IMR-90 (cell line): ENCODE measurements around the gene DACT1. TPM values are rescaled to one million over a fixed set of nuclear protein-coding genes. Genes with fewer than 3 reads are reported as not detected.

ENCODE experiments used
- ATAC-seq: fragments of 200-7000 bp; cut with Tn5 transposase; 2 replicates; pipeline ENCODE4 v1.9.1; 2020; ENCODE audit warnings: low read depth, mild to moderate bottlenecking, moderate library complexity
- BruUV-seq: library from RNA; stranded (reverse); fragments of 400-500 nt; replicated peaks from 2 replicates; lab custom pipeline; 2021; lab: Mats Ljungman, UMichigan
- CTCF ChIA-PET: fragments of 300-600 bp; formaldehyde crosslinking; extraction: SDS; loops from one replicate; lab custom pipeline; 2021; ENCODE audit warnings: antibody characterized with exemption; lab: Yijun Ruan, JAX
- POLR2A ChIA-PET: fragments of 300-600 bp; sonication (Branson Sonifier 250); formaldehyde crosslinking; loops from one replicate; lab custom pipeline; 2022; ENCODE audit warnings: antibody characterized with exemption; ENCODE audit not compliant: unreplicated experiment; lab: Charles Lee
- DNase-seq: peaks from one replicate; pipeline ENCODE4 v3.0.0; 2013
- H2AFZ ChIP-seq: replicated peaks from 2 replicates; pipeline ENCODE3; 2013; ENCODE audit warnings: low read length, mild to moderate bottlenecking; ENCODE audit not compliant: poor library complexity
- H2AK5ac ChIP-seq: 2 replicates; pipeline ENCODE4 v1.6.1; 2013; ENCODE audit warnings: low read depth, low read length, inconsistent platforms
- H2AK9ac ChIP-seq: replicated peaks from 2 replicates; pipeline ENCODE3; 2013; ENCODE audit warnings: mild to moderate bottlenecking, low read depth, low read length, moderate library complexity; ENCODE audit not compliant: poor library complexity
- H2BK120ac ChIP-seq: 2 replicates; pipeline ENCODE4 v1.6.1; 2013; ENCODE audit warnings: low read depth, low read length, inconsistent platforms
- H2BK15ac ChIP-seq: 3 replicates; pipeline ENCODE4 v1.6.1; 2013; ENCODE audit warnings: low read depth, low read length, inconsistent platforms
- H2BK20ac ChIP-seq: 2 replicates; pipeline ENCODE4 v1.6.1; 2013; ENCODE audit warnings: low read depth, mild to moderate bottlenecking, inconsistent platforms, low read length, moderate library complexity
- H2BK5ac ChIP-seq: 2 replicates; pipeline ENCODE4 v1.6.1; 2013; ENCODE audit warnings: mild to moderate bottlenecking, low read depth, low read length, inconsistent platforms; ENCODE audit not compliant: poor library complexity, severe bottlenecking
- H3K14ac ChIP-seq: replicated peaks from 2 replicates; pipeline ENCODE4 v1.6.1; 2013; ENCODE audit warnings: low read depth, low read length, inconsistent platforms
- H3K18ac ChIP-seq: 2 replicates; pipeline ENCODE4 v1.6.1; 2013; ENCODE audit warnings: low read depth, low read length, control low read depth
- H3K23ac ChIP-seq: 2 replicates; pipeline ENCODE4 v1.6.1; 2013; ENCODE audit warnings: low read depth, low read length, inconsistent platforms
- H3K27ac ChIP-seq: 2 replicates; pipeline ENCODE4 v1.5.1; 2013; ENCODE audit warnings: mild to moderate bottlenecking, control low read depth, low read length; ENCODE audit not compliant: insufficient read depth
- H3K27me3 ChIP-seq: 2 replicates; pipeline ENCODE4 v1.6.1; 2013; ENCODE audit warnings: low read length; ENCODE audit not compliant: control insufficient read depth, insufficient read depth
- H3K36me3 ChIP-seq: 2 replicates; pipeline ENCODE4 v1.6.1; 2013; ENCODE audit warnings: low read length, mixed read lengths; ENCODE audit not compliant: control insufficient read depth, insufficient read depth
- H3K4ac ChIP-seq: 2 replicates; pipeline ENCODE4 v1.6.1; 2013; ENCODE audit warnings: low read depth, low read length, inconsistent platforms
- H3K4me1 ChIP-seq: 2 replicates; pipeline ENCODE4 v1.6.1; 2013; ENCODE audit warnings: low read length, mixed read lengths; ENCODE audit not compliant: control insufficient read depth, insufficient read depth
- H3K4me2 ChIP-seq: 2 replicates; pipeline ENCODE4 v1.6.1; 2013; ENCODE audit warnings: low read depth, mild to moderate bottlenecking, control low read depth, low read length, moderate library complexity
- H3K4me3 ChIP-seq: 2 replicates; pipeline ENCODE4 v1.5.1; 2013; ENCODE audit warnings: low read depth, mild to moderate bottlenecking, control low read depth, low read length, moderate library complexity; ENCODE audit not compliant: insufficient read depth
- H3K56ac ChIP-seq: 2 replicates; pipeline ENCODE4 v1.6.1; 2013; ENCODE audit warnings: low read length, inconsistent platforms; ENCODE audit not compliant: insufficient read depth; ENCODE audit errors: extremely low read depth
- H3K79me1 ChIP-seq, 2 experiments: 2 replicates each; pipeline ENCODE4 v1.6.1; 2013; ENCODE audit warnings: low read length in 2 of 2, inconsistent platforms in 1 of 2, low read depth in 1 of 2
- H3K9ac ChIP-seq: 2 replicates; pipeline ENCODE4 v1.6.1; 2013; ENCODE audit warnings: low read depth, low read length, control low read depth
- H3K9me1 ChIP-seq: 2 replicates; pipeline ENCODE4 v1.6.1; 2013; ENCODE audit warnings: low read length, inconsistent platforms; ENCODE audit not compliant: insufficient read depth
- H3K9me3 ChIP-seq: 2 replicates; pipeline ENCODE4 v1.6.1; 2013; ENCODE audit warnings: low read length; ENCODE audit not compliant: control insufficient read depth, insufficient read depth
- H4K20me1 ChIP-seq: 2 replicates; pipeline ENCODE4 v1.6.1; 2013; ENCODE audit warnings: low read length, inconsistent platforms; ENCODE audit not compliant: insufficient read depth
- H4K5ac ChIP-seq: 2 replicates; pipeline ENCODE4 v1.6.1; 2013; ENCODE audit warnings: mild to moderate bottlenecking, low read depth, low read length, control low read depth
- H4K8ac ChIP-seq, 2 experiments: 2 replicates each; pipeline ENCODE4 v1.6.1; 2013; ENCODE audit warnings: low read depth in 2 of 2, low read length in 2 of 2, control low read depth in 1 of 2, inconsistent platforms in 1 of 2
- H4K91ac ChIP-seq: 2 replicates; pipeline ENCODE4 v1.6.1; 2013; ENCODE audit warnings: low read depth, low read length, inconsistent platforms; ENCODE audit not compliant: insufficient read depth
- BHLHE40 ChIP-seq: fragments of 150-350 bp; IDR thresholded peaks from 2 replicates; pipeline ENCODE4 v1.6.1; 2016; ENCODE audit warnings: mild to moderate bottlenecking, low read depth, low read length
- CHD1 ChIP-seq: IDR thresholded peaks from 2 replicates; pipeline ENCODE4 v1.6.1; 2012; ENCODE audit warnings: low read depth, low read length, improper control_type of control experiment
- MXI1 ChIP-seq: IDR thresholded peaks from 2 replicates; pipeline ENCODE4 v1.6.1; 2012; ENCODE audit warnings: low read depth, mild to moderate bottlenecking, low read length, moderate library complexity, borderline replicate concordance
- POLR2A ChIP-seq: IDR thresholded peaks from 2 replicates; pipeline ENCODE4 v1.6.1; 2012; ENCODE audit warnings: mild to moderate bottlenecking, low read depth, low read length
- RAD21 ChIP-seq: IDR thresholded peaks from 2 replicates; pipeline ENCODE4 v1.6.1; 2012; ENCODE audit warnings: low read length, improper control_type of control experiment
- WGBS, 2 experiments: methylation state at CpG; one replicate each; pipeline versions ENCODE4 v1.1.5 to v1.1.7; 2013; ENCODE audit warnings: missing lambda C conversion rate in 2 of 2; ENCODE audit not compliant: insufficient read length in 1 of 2; ENCODE audit errors: extremely low coverage in 2 of 2; 5-methylcytosine and 5-hydroxymethylcytosine counted together
- dilution Hi-C: fragments of 300-500 bp; cut with HindIII; formaldehyde crosslinking; loops from one replicate; pipeline ENCODE4 v1.14.3; 2018; ENCODE audit warnings: low sequenced_read_pairs; ENCODE audit not compliant: unreplicated experiment
- in situ Hi-C: fragments of 300-500 bp; cut with MboI; formaldehyde crosslinking; loops from 3 replicates; pipeline ENCODE4 v1.14.3; 2019; ENCODE audit warnings: low sequenced_read_pairs, inconsistent platforms, mixed read lengths
- intact Hi-C: fragments of 100-400 bp; cut with micrococcal nuclease; formaldehyde crosslinking; loops from 2 replicates; pipeline ENCODE4 v1.10.0; 2022
- polyA plus RNA-seq, 3 experiments: library from polyadenylated mRNA; depleted of rRNA; stranded (reverse); fragments of >200 nt; gene quantifications; 2 replicates each; pipeline ENCODE4 v1.2.3, GENCODE V29; 2012; ENCODE audit warnings: low replicate concordance in 1 of 3
- total RNA-seq: library from RNA; depleted of rRNA; stranded (reverse); fragments of >200 nt; gene quantifications from 2 replicates; pipeline ENCODE4 v1.2.3, GENCODE V29; 2012
- TF ChIP-seq, protein P1 (sequence below): fragments of 150-350 bp; IDR thresholded peaks from 2 replicates; pipeline ENCODE4 v1.6.1; 2016; ENCODE audit warnings: low read depth, mild to moderate bottlenecking, low read length, moderate library complexity, borderline replicate concordance

DACT1 gene
- total and polyA plus RNA-seq, 2 of the 4 experiments (the other 2 are of a cell fraction), result 6.5 to 9.7 TPM

- Histone ChIP-seq H3K56ac (no peak overlapping the region), H4K20me1 (no peaks in the 10 kb centered on the region), H3K79me1 (peaks cover 6 to 8% of the 10 kb centered on the region in 2 experiments; a peak in 2 of 4 replicates), H2BK5ac (no peak overlapping the region), H3K36me3 (peaks cover 23% of the 10 kb centered on the region), H4K5ac (no peak overlapping the region), H2AK9ac (no peak overlapping the region), H3K18ac (no peak overlapping the region), H3K9me1 (0 out of 2 replicates have a peak, but pooled peaks cover 5% of the 10 kb centered on the region), H3K9ac (no peak overlapping the region), H2BK20ac (no peak overlapping the region), H3K27ac (no peak overlapping the region), H2BK120ac (no peak overlapping the region), H3K4me2 (no peak overlapping the region), H3K9me3 (no peaks in the 10 kb centered on the region; the same call in 1 of the 2 replicates), H2BK15ac (no peak overlapping the region), H3K4me3 (no peak overlapping the region), H2AK5ac (no peak overlapping the region), H3K27me3 (no peaks in the 10 kb centered on the region), H4K8ac (no peak overlapping the region), H3K4ac (no peak overlapping the region), H2AFZ (no peak overlapping the region), H3K23ac (no peak overlapping the region), H3K4me1 (no peaks in the 10 kb centered on the region), H4K91ac (no peak overlapping the region), H3K14ac (no peak overlapping the region)
- intact Hi-C loops, result no loop called here
- WGBS, 2 experiments, result no CpG with 5 or more reads among the region's 4 CpGs
- dilution Hi-C loops, result no loop called here
- in situ Hi-C loops, result loop anchor here (10.0 to 25.0 kb wide), 2 partner anchors 377 to 815 kb away; partner anchors contain the start of gene GPR135
- no peak for DNase-seq
- BruUV-seq, result no TSS peak
- TF ChIP-seq CHD1 (no peak), RAD21 (no peak), BHLHE40 (no peak), MXI1 (no peak), POLR2A (no peak)
- TF ChIP-seq, protein P1, sequence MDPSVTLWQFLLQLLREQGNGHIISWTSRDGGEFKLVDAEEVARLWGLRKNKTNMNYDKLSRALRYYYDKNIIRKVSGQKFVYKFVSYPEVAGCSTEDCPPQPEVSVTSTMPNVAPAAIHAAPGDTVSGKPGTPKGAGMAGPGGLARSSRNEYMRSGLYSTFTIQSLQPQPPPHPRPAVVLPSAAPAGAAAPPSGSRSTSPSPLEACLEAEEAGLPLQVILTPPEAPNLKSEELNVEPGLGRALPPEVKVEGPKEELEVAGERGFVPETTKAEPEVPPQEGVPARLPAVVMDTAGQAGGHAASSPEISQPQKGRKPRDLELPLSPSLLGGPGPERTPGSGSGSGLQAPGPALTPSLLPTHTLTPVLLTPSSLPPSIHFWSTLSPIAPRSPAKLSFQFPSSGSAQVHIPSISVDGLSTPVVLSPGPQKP, result no peak
- no peak for ATAC-seq
- POLR2A ChIA-PET, result no interaction called here
- CTCF ChIA-PET, result no interaction called here
Measured at GRCh38 chr14:58647777-58648176, 10.0 kb downstream of the DACT1 start.
